Muscle layer of colon (tissue), 2 donors: ENCODE data around the gene DENND5B.
"Not testable (repeated sequence)": the region's sequence is repeated elsewhere in the genome, so short reads cannot be mapped to it uniquely, and the experiment has no call there.

Experiments used
- H3K27ac ChIP-seq: one replicate; pipeline ENCODE4 v1.7.0; 2013; ENCODE audit warnings: low read depth, mild to moderate bottlenecking, low read length, moderate library complexity
- H3K27me3 ChIP-seq, 2 donors: one replicate each; pipeline ENCODE4 v1.7.0; 2013; ENCODE audit warnings: low read length in 2 of 2, mild to moderate bottlenecking in 2 of 2; ENCODE audit not compliant: insufficient read depth in 2 of 2, control insufficient read depth in 1 of 2
- H3K36me3 ChIP-seq: one replicate; pipeline ENCODE4 v1.7.0; 2013; ENCODE audit warnings: mild to moderate bottlenecking, low read length; ENCODE audit not compliant: insufficient read depth
- H3K4me1 ChIP-seq: one replicate; pipeline ENCODE4 v1.7.0; 2013; ENCODE audit warnings: mild to moderate bottlenecking, low read length; ENCODE audit not compliant: insufficient read depth
- H3K4me3 ChIP-seq, 2 donors: one replicate each; pipeline ENCODE4 v1.7.0; 2013; ENCODE audit warnings: low read length in 2 of 2, low read depth in 1 of 2, mild to moderate bottlenecking in 1 of 2, moderate library complexity in 1 of 2
- H3K9ac ChIP-seq: one replicate; pipeline ENCODE4 v1.7.0; 2013; ENCODE audit warnings: low read length
- H3K9me3 ChIP-seq: one replicate; pipeline ENCODE4 v1.7.0; 2013; ENCODE audit warnings: mild to moderate bottlenecking, low read length
- donor health status: abdominal sarcoma.
- donor health status: Adenocarcinoma of cecum.

The DENND5B gene

DNA sequence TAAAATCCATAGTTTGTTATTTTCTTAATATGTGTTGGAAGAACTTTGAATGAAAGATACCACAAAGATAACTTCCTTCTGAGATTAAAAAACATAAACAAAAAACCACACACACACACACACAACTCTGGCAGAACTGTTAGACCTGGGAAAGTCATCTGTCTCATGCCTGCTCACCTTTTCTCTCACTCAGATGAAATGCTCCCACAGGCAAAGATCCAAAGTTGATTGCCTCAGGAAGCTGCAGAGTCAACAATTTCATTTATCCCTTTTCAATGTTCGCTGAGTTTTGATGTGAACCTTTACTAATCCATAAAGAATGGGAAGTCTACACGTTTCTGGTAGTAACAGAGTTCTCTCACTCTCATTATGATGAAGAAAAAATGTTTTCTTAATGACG is 112.0 kb downstream of the DENND5B start:
- Histone ChIP-seq H3K9me3 (no peaks in the 10 kb centered on the region), H3K4me3 (no peak overlapping the region), H3K27ac (no peak overlapping the region), H3K9ac (no peak overlapping the region), H3K36me3 (no peaks in the 10 kb centered on the region), H3K27me3 (no peaks in the 10 kb centered on the region), H3K4me1 (no peaks in the 10 kb centered on the region)

- Histone ChIP-seq H3K4me3 (no peak overlapping the region), H3K27ac (no peak overlapping the region), H3K9me3 (no peaks in the 10 kb centered on the region), H3K4me1 (no peaks in the 10 kb centered on the region), H3K9ac (no peak overlapping the region), H3K27me3 (no peaks in the 10 kb centered on the region), H3K36me3 (no peaks in the 10 kb centered on the region)
Observed at GRCh38 chr12:31478425-31478824, 112.5 kb downstream of the DENND5B start.

- H3K9ac ChIP-seq: no peak overlapping the region
- no peak overlapping the region for H3K4me3 ChIP-seq
- no peak overlapping the region for H3K27ac ChIP-seq
- H3K27me3 ChIP-seq: no peaks in the 10 kb centered on the region
- H3K9me3 ChIP-seq: no peaks in the 10 kb centered on the region
- H3K36me3 ChIP-seq: no peaks in the 10 kb centered on the region
- no peaks in the 10 kb centered on the region for H3K4me1 ChIP-seq
Observed at GRCh38 chr12:31477687-31478086, 113.2 kb downstream of the DENND5B start.

DNA sequence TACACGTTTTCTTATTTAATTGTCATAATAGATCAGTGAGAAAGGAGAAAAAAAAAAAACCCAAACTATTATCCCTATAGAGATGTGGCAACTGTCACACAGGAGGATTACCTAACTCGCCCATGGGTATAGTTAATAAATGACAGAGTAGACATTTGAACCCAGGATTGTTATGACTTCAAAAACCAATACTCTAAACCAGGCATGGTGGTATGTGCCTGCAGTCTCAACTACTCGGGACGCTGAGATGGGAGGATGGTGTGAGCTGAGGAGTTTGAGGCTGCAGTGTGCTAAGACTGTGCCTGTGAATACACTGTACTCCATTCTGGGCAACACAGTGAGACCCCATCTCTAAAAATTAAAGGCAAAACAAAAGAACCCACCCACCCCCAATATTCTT is 114.5 kb downstream of the DENND5B start:
- H3K36me3 ChIP-seq: no peaks in the 10 kb centered on the region
- H3K9ac ChIP-seq: no peak overlapping the region
- H3K4me1 ChIP-seq: no peaks in the 10 kb centered on the region
- H3K4me3 ChIP-seq: no peak overlapping the region
- H3K27me3 ChIP-seq: no peaks in the 10 kb centered on the region
- H3K9me3 ChIP-seq: no peaks in the 10 kb centered on the region
- no peak overlapping the region for H3K27ac ChIP-seq

DNA sequence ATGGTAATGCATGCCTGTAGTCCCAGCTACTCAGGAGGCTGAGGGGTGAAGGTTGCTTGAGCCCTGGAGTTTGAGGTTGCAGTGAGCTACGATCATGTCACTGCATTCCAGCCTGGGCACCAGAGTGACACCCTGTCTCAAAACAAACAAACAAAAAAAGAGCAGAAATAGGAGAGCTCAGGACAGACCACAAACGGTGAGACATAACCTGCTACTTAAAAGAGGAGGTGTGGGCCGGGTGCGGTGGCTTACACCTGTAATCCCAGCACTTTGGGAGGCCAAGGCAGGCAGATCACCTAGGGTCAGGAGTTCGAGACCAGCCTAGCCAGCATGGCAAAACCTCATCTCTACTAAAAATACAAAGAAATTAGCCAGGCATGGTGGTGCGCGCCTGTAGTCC is 115.3 kb downstream of the DENND5B start:
- H3K4me3 ChIP-seq, H3K36me3 ChIP-seq, H3K9me3 ChIP-seq, H3K4me1 ChIP-seq, H3K27me3 ChIP-seq, H3K9ac ChIP-seq, H3K27ac ChIP-seq: not testable (repeated sequence)

GRCh38 chr12:31474751-31475150 is 116.2 kb downstream of the DENND5B start:
- Histone ChIP-seq H3K36me3 (no peaks in the 10 kb centered on the region), H3K9me3 (no peaks in the 10 kb centered on the region), H3K4me1 (no peaks in the 10 kb centered on the region), H3K27me3 (no peaks in the 10 kb centered on the region), H3K9ac (no peak overlapping the region), H3K27ac (no peak overlapping the region), H3K4me3 (no peak overlapping the region)

- Histone ChIP-seq H3K36me3 (no peaks in the 10 kb centered on the region), H3K4me1 (no peaks in the 10 kb centered on the region), H3K4me3 (no peak overlapping the region), H3K9me3 (no peaks in the 10 kb centered on the region), H3K27ac (no peak overlapping the region), H3K27me3 (no peaks in the 10 kb centered on the region), H3K9ac (no peak overlapping the region)
Observed at GRCh38 chr12:31471823-31472222, 119.1 kb downstream of the DENND5B start.

DNA sequence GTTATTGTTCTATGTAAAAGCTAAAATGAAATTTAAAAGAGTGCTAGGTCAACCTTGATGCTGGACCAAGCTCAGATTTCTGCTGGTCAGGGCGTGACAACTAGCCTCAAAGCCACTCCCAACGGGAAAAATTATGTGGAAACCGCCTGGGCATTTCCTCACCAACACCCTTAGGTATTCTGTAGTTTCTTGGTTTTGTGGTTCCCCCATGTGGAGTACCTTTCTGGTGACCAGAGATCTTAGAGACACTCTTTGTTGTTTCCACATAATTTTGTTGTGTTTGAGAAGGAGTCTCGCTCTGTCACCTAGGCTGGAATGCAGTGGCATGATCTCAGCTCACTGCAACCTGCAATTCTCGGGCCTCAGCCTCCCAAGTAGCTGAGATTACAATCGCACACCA is 119.9 kb downstream of the DENND5B start:
- Histone ChIP-seq H3K9me3 (no peaks in the 10 kb centered on the region), H3K4me1 (no peaks in the 10 kb centered on the region), H3K4me3 (no peak overlapping the region), H3K27me3 (no peaks in the 10 kb centered on the region), H3K9ac (no peak overlapping the region), H3K36me3 (no peaks in the 10 kb centered on the region), H3K27ac (no peak overlapping the region)

GRCh38 chr12:31470459-31470858 is 120.5 kb downstream of the DENND5B start:
- Histone ChIP-seq H3K4me3 (no peak overlapping the region), H3K27ac (no peak overlapping the region), H3K36me3 (no peaks in the 10 kb centered on the region), H3K27me3 (no peaks in the 10 kb centered on the region), H3K9ac (no peak overlapping the region), H3K9me3 (no peaks in the 10 kb centered on the region), H3K4me1 (no peaks in the 10 kb centered on the region)

GRCh38 chr12:31466768-31467167 is 124.2 kb downstream of the DENND5B start:
- Histone ChIP-seq H3K27me3 (no peaks in the 10 kb centered on the region), H3K4me1 (no peaks in the 10 kb centered on the region), H3K9ac (no peak overlapping the region), H3K27ac (no peak overlapping the region), H3K4me3 (no peak overlapping the region), H3K36me3 (no peaks in the 10 kb centered on the region), H3K9me3 (no peaks in the 10 kb centered on the region)

- Histone ChIP-seq H3K4me3 (no peak overlapping the region), H3K9me3 (no peaks in the 10 kb centered on the region), H3K4me1 (no peaks in the 10 kb centered on the region), H3K27me3 (no peaks in the 10 kb centered on the region), H3K27ac (no peak overlapping the region), H3K9ac (no peak overlapping the region), H3K36me3 (no peaks in the 10 kb centered on the region)
Observed at GRCh38 chr12:31465002-31465401, 125.9 kb downstream of the DENND5B start.

- Histone ChIP-seq H3K36me3 (no peaks in the 10 kb centered on the region), H3K4me3 (no peak overlapping the region), H3K27ac (no peak overlapping the region), H3K4me1 (no peaks in the 10 kb centered on the region), H3K9ac (no peak overlapping the region), H3K9me3 (no peaks in the 10 kb centered on the region), H3K27me3 (no peaks in the 10 kb centered on the region)
Observed at GRCh38 chr12:31460024-31460423, 130.9 kb downstream of the DENND5B start.
